ENCODE results near the gene TSC22D2. TPM values are rescaled to one million over a fixed set of nuclear protein-coding genes. Genes with fewer than 3 reads are reported as not detected.

TSC22D2 gene
- total and polyA plus RNA-seq, 2 experiments from 2014 or later = 22.6 to 25.6 TPM

DNA sequence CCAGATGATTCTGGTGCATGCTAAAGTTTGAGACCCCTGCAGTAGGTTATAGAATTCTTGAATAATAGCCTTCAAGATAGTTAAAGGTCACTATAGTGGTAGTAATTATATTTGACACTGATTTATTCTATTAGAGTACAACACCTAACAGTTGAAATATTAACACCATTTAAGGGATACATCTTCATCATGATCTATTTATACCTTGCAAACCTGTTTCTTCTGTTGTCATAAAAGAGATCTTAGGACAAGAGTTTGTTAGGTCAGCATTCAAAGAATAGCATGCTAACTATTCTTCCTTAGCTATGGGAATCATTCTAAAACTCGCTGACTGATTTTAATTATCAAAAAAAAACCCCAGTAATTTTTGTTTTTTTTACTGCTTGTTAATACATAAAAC lies 46.5 kb downstream of the TSC22D2 start:
- H3K4me3 ChIP-seq = no peak overlapping the region
- no peak overlapping the region for H3K27ac ChIP-seq
- no peaks in the 10 kb centered on the region for H3K9me3 ChIP-seq (ENCODE audit: low read depth)
- TF ChIP-seq, protein P1, sequence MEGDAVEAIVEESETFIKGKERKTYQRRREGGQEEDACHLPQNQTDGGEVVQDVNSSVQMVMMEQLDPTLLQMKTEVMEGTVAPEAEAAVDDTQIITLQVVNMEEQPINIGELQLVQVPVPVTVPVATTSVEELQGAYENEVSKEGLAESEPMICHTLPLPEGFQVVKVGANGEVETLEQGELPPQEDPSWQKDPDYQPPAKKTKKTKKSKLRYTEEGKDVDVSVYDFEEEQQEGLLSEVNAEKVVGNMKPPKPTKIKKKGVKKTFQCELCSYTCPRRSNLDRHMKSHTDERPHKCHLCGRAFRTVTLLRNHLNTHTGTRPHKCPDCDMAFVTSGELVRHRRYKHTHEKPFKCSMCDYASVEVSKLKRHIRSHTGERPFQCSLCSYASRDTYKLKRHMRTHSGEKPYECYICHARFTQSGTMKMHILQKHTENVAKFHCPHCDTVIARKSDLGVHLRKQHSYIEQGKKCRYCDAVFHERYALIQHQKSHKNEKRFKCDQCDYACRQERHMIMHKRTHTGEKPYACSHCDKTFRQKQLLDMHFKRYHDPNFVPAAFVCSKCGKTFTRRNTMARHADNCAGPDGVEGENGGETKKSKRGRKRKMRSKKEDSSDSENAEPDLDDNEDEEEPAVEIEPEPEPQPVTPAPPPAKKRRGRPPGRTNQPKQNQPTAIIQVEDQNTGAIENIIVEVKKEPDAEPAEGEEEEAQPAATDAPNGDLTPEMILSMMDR (IDR thresholded peaks at IDR 0.05; ENCODE audit: low read depth, low read length) = no peak
- peaks cover 19% of the 10 kb centered on the region for H3K36me3 ChIP-seq
- peaks cover 31% of the 10 kb centered on the region for H3K4me1 ChIP-seq (ENCODE audit: low read depth)
- H3K27me3 ChIP-seq = no peaks in the 10 kb centered on the region
- no peak for DNase-seq (ENCODE audit: low read depth in 1 of 2, low spot score in 1 of 2)

DNA sequence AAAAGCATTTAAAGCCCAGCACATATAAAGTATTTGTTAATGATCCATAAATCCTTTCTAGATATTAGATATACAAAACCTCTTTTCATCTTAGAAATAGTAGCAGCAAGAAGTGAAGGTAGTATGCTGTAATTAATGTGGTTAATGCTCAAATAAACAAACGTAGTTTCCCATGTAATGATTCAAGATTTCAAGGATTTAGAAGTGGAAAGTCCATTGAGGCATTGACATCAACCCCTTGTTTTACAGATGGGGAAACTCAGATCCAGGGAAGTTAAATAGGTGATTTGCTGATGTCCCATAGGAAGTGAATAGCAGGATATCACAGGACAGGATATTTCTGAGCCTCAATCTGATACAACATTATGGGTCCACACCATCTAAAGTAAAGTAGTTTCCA lies 47.2 kb downstream of the TSC22D2 start:
- DNase-seq (ENCODE audit: low read depth in 1 of 2, low spot score in 1 of 2) = no peak

DNA sequence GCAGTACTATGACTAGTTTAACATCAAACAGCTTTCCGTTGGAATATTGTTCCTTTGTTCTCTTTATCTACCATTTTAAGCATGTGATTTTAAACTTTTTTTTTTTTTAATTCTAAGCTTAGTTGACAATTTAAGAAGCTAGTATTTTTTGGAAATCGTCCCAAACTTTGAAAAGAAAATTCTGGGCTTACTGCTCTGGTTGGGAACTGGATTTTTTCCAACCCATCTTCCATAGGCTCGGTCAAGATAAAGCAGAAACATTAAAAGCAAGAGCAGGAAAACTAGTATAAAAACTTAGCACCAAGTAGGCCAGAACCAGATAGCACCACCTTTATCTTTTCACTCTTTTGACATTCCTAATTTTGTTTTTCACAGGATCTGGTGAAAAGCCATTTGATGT lies 49.9 kb downstream of the TSC22D2 start:
- TF ChIP-seq, protein P1 (IDR thresholded peaks at IDR 0.05; ENCODE audit: low read depth, low read length) = no peak
- Histone ChIP-seq H3K9me3 (ENCODE audit: low read depth) (no peaks in the 10 kb centered on the region), H3K4me3 (no peak overlapping the region), H3K27ac (no peak overlapping the region), H3K4me1 (ENCODE audit: low read depth) (peaks cover 9% of the 10 kb centered on the region), H3K27me3 (no peaks in the 10 kb centered on the region), H3K36me3 (peaks cover 22% of the 10 kb centered on the region)
- DNase-seq (ENCODE audit: low read depth in 1 of 2, low spot score in 1 of 2) = peak in 1 of 2 donors; percentile 84

More for the DNA sequence above, 47.2 kb downstream of the TSC22D2 start:
- H3K4me1 ChIP-seq (ENCODE audit: low read depth) = peaks cover 25% of the 10 kb centered on the region
- no peak overlapping the region for H3K27ac ChIP-seq
- H3K36me3 ChIP-seq = peaks cover 22% of the 10 kb centered on the region
- H3K4me3 ChIP-seq = no peak overlapping the region
- TF ChIP-seq, protein P1 (IDR thresholded peaks at IDR 0.05; ENCODE audit: low read depth, low read length) = no peak
- no peaks in the 10 kb centered on the region for H3K27me3 ChIP-seq
- no peaks in the 10 kb centered on the region for H3K9me3 ChIP-seq (ENCODE audit: low read depth)

DNA sequence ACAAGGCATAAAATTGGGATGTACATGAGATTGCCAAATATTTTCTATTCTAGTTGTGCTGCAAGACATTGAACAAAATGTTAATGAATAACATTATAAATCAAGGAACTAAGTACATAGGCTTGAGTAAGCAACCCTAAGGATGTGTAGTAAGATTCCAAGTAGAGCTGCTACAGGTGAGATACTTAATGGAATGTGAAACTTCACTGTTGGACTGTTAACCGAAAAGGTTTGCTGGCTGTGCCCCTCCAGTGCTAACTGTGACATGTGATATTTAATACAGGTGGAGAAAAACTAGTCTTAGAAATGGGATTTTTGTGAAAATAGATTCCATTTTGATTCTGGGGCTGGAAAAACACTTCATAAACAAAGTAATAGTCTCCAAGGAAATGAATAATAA lies 52.4 kb downstream of the TSC22D2 start:
- DNase-seq (ENCODE audit: low read depth in 1 of 2, low spot score in 1 of 2) = no peak
- H3K9me3 ChIP-seq (ENCODE audit: low read depth) = no peaks in the 10 kb centered on the region
- TF ChIP-seq, protein P1 (IDR thresholded peaks at IDR 0.05; ENCODE audit: low read depth, low read length) = no peak
- no peaks in the 10 kb centered on the region for H3K27me3 ChIP-seq
- H3K4me1 ChIP-seq (ENCODE audit: low read depth) = no peaks in the 10 kb centered on the region
- no peak overlapping the region for H3K27ac ChIP-seq
- no peak overlapping the region for H3K4me3 ChIP-seq
- peaks cover 22% of the 10 kb centered on the region for H3K36me3 ChIP-seq

DNA sequence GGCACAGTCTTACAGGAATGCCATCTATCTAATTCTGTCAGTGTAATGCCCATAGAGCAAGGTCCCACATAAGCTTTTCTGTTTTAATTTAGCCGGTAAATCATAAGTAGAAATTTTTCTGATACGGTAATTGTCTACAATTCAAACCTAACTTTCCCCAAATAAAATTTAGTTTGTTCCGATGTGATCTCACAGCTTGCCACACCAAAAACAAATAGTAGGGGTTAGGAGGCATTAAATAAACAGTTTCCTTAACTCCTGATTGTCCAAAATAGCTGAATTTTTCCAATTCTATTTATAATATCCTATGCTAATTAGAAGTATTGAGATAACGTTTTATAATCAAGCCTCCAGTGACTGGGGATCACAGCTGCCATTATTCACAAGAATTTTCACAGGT lies 53.3 kb downstream of the TSC22D2 start:
- no peak for DNase-seq (ENCODE audit: low read depth in 1 of 2, low spot score in 1 of 2)
- no peak overlapping the region for H3K4me3 ChIP-seq
- H3K36me3 ChIP-seq = peaks cover 22% of the 10 kb centered on the region
- no peak overlapping the region for H3K27ac ChIP-seq
- no peaks in the 10 kb centered on the region for H3K9me3 ChIP-seq (ENCODE audit: low read depth)
- no peaks in the 10 kb centered on the region for H3K27me3 ChIP-seq
- TF ChIP-seq, protein P1 (IDR thresholded peaks at IDR 0.05; ENCODE audit: low read depth, low read length) = no peak
- no peaks in the 10 kb centered on the region for H3K4me1 ChIP-seq (ENCODE audit: low read depth)

DNA sequence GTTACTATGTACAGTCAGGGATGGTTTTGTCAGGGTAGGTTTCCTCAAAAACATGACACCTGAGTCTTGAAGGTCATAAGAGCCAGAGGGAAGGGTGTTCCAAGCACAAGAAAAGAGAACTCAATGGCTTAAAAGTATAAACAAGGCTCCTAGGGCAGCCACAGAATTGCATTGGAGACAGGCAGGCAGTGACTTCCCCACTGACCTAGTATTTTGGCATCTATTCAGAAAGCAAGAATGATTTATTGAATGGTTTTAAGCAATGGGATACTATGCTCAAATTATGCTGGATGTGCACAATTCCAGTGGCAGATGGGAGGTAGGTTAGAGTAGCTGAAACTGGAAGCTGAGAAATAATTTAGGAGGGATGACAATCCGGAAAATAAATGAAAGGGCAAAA lies 54.0 kb downstream of the TSC22D2 start:
- Histone ChIP-seq H3K36me3 (peaks cover 20% of the 10 kb centered on the region), H3K4me3 (no peak overlapping the region), H3K9me3 (ENCODE audit: low read depth) (no peaks in the 10 kb centered on the region), H3K27me3 (no peaks in the 10 kb centered on the region), H3K4me1 (ENCODE audit: low read depth) (no peaks in the 10 kb centered on the region), H3K27ac (no peak overlapping the region)
- no peak for DNase-seq (ENCODE audit: low read depth in 1 of 2, low spot score in 1 of 2)
- TF ChIP-seq, protein P1 (IDR thresholded peaks at IDR 0.05; ENCODE audit: low read depth, low read length) = no peak
